Stimulated activated CD8-positive, alpha-beta memory T cell treated with anti-CD3 and anti-CD28 coated beads, Interleukin-7, amount 100 ng/mL, for 24 hours (primary cell): ENCODE results near the gene TM9SF4.
"Not testable (repeated sequence)": the region's sequence is repeated elsewhere in the genome, so short reads cannot be mapped to it uniquely, and the experiment has no call there.

Experiments used
- DNase-seq: peaks from one replicate; pipeline ENCODE4 v3.0.0-alpha.2; 2020; ENCODE audit warnings: low read depth

The TM9SF4 gene

GRCh38 chr20:32158943-32159660 is 49.6 kb downstream of the TM9SF4 start:
- no peak for DNase-seq

DNA sequence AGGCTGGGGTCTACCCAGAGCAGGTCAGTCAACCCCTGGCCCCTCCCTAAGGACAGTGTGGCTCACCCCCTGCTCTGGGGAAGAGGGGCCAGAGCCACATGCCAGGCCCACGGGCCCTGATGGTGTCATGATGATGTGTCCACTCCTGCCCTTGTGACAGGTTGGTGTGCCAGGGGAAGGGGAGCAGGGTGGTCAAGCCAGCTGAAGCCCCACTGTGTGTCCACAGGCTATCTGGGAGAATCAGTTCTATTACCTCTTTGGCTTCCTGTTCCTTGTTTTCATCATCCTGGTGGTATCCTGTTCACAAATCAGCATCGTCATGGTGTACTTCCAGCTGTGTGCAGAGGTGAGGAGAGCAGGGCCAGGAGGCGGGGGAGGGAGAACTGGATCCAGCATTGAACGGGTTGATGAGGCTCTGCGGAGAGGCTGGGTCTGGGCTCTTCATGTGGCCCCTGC is 50.3 kb downstream of the TM9SF4 start:
- DNase-seq, result no peak

GRCh38 chr20:32160341-32160740 is 50.8 kb downstream of the TM9SF4 start:
- no peak for DNase-seq

- DNase-seq, result no peak
Measured at GRCh38 chr20:32162351-32162750, 52.8 kb downstream of the TM9SF4 start.

DNA sequence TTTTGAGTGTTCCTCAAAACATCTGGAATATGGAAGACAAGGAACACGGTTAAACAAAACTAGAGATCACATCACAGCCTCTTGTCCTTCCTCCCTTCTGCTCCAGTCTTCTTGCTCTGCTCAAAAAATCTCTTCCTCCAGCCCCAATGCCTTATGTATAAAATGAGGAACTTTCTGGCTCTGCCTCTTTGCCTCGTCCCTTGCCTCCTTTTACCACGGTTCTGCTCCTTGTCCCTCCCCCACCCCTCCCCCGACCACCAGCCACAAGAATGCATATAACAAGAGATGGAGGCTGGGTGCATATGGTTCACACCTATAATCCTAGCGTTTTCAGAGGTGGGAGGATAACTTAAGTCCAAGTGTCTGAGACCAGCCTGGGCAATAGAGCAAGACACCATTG is 54.4 kb downstream of the TM9SF4 start:
- DNase-seq, result no peak

DNA sequence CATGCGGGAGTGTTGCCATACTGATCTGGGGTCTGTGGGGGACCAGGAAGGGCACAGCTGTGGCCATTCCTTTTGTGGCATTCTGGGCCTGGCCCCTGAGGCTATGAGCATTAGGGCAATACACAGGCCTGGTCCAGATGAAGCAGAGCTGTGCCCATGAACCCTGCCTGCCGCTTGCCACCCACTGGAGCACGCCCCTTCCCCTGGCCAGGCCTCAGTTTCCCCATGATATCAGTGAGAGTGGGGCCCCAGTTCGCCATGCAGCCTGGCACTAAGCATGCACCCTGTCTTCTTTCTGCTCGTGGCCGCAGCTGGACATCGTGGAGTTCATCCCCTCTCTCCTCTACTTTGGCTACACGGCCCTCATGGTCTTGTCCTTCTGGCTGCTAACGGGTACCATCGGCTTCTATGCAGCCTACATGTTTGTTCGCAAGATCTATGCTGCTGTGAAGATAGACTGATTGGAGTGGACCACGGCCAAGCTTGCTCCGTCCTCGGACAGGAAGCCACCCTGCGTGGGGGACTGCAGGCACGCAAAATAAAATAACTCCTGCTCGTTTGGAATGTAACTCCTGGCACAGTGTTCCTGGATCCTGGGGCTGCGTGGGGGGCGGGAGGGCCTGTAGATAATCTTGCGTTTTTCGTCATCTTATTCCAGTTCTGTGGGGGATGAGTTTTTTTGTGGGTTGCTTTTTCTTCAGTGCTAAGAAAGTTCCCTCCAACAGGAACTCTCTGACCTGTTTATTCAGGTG is 55.6 kb downstream of the TM9SF4 start:
- no peak for DNase-seq

DNA sequence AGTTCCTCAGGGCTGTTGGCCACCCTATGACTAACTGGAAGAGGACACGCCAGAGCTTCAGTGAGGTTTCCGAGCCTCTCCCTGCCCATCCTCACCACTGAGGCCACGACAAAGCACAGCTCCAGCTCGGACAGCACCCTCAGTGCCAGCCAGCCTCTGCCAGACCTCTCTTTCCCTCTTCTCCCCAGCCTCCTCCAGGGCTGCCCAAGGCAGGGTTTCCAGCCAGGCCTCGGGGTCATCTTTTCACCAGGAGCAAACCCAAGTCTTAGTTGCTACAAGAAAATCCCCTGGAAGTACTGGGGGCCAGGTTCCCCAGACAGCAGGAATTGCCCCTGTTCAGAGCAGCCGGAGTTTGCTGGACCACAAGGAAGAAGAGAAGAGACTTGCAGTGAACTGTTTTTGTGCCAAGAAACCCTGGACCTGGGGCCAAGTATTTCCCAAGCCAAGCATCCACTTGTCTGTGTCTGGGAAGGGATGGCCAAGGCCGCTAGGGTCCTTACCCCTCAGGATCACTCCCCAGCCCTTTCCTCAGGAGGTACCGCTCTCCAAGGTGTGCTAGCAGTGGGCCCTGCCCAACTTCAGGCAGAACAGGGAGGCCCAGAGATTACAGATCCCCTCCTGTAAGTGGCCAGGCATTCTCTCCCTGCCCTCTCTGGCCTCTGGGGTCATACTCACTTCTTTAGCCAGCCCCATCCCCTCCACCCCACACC is 56.5 kb downstream of the TM9SF4 start:
- no peak for DNase-seq

GRCh38 chr20:32167552-32167951 is 58.0 kb downstream of the TM9SF4 start:
- DNase-seq, result no peak

GRCh38 chr20:32168184-32168910 is 58.8 kb downstream of the TM9SF4 start:
- DNase-seq, result no peak

GRCh38 chr20:32177696-32178095 is 68.2 kb downstream of the TM9SF4 start:
- DNase-seq, result not testable (repeated sequence)

- no peak for DNase-seq
Measured at GRCh38 chr20:32179515-32179914, 70.0 kb downstream of the TM9SF4 start.

DNA sequence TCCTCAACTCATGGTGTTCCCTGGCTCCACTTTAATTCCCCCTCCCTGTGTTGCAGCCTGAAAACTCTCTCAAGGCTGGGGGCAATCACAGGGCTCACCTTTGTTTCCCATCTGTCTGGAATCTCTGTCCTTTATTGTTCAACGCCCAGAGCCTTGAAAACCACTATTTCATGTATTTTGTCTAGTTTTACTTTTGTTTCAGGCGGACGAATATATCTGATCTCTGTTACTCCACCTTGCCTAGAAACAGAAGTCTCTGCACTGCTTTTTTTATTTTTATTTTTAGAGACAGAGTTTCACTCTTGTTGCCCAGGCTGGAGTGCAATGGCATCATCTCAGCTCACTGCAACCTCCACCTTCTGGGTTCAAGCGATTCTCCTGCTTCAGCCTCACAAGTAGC is 70.4 kb downstream of the TM9SF4 start:
- DNase-seq, result no peak

- no peak for DNase-seq
Measured at GRCh38 chr20:32181606-32182005, 72.1 kb downstream of the TM9SF4 start.

GRCh38 chr20:32183947-32184635 is 74.6 kb downstream of the TM9SF4 start:
- no peak for DNase-seq

GRCh38 chr20:32184961-32185603 is 75.6 kb downstream of the TM9SF4 start:
- DNase-seq, result no peak

DNA sequence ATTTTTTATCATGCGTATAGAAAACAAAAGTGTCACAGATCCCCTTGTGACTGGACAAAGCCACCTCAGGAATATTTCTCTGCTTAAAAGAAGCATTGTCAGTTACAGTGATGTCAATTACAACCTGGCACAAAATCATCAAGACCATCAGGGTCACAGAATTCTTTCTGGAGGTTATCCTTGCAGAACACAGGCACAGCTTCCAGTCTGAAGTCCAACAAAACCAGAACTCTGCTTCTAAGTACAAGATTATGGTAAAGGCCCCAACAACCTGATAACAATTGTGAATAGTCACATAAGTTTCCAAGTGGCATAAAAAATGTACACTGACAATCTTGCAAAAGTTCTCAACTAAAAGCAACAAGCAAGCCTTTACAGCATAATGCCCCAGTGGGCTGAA is 77.0 kb downstream of the TM9SF4 start:
- DNase-seq, result no peak

GRCh38 chr20:32188376-32189122 is 79.0 kb downstream of the TM9SF4 start:
- no peak for DNase-seq

DNA sequence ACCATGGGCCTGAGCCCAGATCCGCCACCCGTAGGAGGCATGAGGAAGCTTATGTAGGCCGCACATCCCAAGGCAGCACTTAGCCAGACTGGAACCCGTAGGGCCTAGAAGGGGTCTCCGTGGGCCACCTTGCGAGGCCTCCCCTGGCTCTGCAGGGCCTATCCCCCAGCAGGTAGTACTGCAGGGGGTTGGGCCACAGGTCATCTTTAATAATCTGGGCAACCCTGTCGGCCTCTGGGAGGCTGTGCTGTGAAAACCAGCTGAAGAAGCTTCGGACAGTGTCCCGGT is 79.6 kb downstream of the TM9SF4 start:
- DNase-seq, result no peak

DNA sequence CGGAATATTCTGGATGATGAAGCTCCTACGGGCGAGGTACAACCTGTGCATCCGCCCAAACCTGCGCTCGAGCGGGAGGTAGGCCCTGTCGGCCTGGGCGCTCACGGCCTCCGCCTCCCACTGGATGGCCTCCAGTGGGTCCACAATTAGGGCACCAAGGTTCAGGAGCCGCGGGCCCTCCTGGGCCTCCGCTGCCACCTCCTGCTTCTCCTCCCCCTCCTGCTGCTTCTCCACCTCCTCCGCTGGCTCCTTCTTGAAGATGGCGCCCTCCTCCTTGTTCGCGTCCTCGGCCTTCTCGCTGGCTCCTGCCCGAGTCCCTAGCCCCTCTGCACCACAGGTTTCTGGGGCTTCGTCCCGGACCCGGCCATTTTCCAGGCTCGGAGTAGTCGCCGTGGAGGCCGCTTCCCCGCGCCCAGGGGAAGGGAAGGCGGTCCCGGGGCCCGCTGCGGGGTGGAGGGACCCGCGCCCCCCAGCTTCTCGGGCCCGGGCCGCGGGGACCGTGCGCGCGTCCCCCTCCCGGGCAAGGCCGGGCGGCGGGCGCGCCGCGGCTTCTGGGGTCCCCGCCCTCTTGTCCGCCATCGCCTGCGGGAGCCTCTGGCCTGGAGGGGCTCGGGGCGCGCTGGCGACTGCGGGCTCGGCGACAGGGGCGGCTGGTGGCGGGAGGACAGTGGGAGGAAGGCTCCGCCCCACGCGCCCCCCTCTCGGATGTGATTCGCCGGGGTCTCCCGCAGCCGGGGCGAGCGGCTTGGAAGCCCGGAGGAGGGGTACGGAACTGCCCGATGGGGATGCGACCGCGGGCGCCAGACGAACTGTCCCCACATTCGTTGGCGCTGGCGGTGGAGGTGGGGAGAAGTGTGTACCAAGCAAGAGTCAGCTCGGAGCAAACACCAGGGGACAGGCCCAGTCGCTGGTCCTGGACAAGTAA is 80.4 kb downstream of the TM9SF4 start:
- DNase-seq, result no peak
